HG02798 (cell line): ENCODE results near the gene ATP5PF.
"Not testable (repeated sequence)": the region's sequence is repeated elsewhere in the genome, so short reads cannot be mapped to it uniquely, and the experiment has no call there.

ENCODE experiments used
- ATAC-seq: cut with Tn5 transposase; IDR thresholded peaks from one replicate; pipeline ENCODE4 v1.9.1; 2021; ENCODE audit warnings: mild to moderate bottlenecking; ENCODE audit not compliant: unreplicated experiment, poor library complexity

The ATP5PF gene, protein sequence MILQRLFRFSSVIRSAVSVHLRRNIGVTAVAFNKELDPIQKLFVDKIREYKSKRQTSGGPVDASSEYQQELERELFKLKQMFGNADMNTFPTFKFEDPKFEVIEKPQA

DNA sequence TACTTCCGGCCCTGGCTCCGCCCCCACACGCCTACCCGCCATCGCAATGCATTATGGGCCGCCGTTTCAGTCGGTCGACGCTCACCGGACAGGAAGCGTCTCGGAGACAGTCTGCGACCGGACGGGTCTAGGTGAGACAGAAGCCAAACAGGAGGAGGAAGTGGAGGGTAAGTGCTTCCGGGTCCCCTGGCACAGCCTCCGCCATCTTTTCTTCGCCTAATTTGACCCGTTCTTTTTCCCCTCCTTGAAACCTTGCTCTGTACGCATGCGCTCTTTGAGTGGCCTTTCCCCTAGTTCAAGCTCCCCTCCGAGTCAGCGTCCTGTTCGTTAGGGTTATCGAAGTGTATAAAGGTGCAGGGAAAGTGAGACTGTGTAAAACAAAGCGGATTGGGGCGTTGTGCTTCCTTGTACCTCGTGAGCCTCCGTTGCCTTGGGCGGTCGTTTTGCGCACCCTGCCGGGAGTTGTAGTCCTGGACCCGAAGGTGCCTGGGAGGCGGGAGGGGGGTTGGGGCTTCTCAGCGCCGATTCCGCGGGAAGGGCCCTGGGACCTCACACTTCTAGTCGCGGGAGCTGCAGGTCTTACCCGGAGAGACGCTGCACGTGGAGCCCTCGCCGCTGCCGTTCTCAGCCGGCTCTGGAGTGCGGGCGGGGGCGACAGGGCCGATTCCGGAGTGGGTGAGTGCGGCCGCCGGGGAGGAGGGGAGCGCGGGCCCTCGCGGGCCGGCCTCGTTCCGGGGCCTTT, at the start of gene ATP5PF, which contains the start of gene GABPA:
Gene ATP5PF, minus strand, starts transcription at position 1 of the 742 bp plus-strand sequence. CDS start 5,110 bp downstream, outside the sequence.
Gene GABPA, plus strand, starts transcription at position 69 of the 742 bp plus-strand sequence. CDS start 6,627 bp downstream, outside the sequence.
- peak; percentile 91 for ATAC-seq

DNA sequence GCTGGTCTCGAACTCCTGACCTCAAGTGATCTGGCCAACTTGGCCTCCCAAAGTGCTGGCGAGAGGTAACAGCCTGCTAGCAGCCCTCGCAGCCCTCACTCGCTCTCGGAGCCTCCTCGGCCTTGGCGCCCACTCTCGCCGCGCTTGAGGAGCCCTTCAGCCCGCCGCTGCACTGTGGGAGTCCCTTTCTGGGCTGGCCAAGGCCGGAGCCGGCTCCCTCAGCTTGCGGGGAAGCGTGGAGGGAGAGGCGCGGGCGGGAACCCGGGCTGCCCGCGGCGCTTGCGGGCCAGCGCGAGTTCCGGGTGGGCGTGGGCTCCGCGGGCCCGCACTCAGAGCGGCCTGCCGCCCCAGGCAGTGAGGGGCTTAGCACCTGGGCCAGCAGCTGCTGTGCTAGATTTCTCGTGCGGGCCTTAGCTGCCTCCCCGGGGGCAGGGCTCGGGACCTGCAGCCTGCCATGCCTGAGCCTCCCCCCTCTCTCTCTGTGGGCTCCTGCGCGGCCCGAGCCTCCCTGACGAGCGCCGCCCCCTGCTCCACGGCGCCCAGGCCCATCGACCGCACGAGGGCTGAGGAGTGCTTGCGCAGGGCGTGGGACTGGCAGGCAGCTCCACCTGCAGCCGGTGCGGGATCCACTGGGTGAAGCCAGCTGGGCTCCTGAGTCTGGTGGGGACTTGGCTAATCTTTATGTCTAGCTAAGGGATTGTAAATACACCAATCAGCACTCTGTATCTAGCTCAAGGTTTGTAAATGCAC, 43.6 kb upstream of the ATP5PF start:
- not testable (repeated sequence) for ATAC-seq

DNA sequence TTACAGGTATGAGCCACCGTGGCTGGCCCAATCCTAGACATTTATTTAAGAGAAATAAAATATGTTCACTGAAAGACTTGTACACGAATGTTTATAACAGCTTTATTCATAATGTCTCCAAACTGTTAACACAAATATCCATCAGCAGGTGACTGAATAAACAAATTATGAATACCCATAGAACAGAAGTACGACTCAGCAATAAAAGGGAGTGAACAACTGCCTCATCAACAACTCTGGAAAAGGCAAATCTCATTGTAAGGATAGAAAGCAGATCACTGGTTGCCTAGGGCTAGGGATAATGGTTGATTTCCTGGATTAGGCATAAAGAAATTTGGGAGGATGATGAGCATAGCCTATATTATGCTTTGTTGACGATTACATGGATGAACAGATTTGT, 41.7 kb upstream of the ATP5PF start:
- ATAC-seq: no peak

DNA sequence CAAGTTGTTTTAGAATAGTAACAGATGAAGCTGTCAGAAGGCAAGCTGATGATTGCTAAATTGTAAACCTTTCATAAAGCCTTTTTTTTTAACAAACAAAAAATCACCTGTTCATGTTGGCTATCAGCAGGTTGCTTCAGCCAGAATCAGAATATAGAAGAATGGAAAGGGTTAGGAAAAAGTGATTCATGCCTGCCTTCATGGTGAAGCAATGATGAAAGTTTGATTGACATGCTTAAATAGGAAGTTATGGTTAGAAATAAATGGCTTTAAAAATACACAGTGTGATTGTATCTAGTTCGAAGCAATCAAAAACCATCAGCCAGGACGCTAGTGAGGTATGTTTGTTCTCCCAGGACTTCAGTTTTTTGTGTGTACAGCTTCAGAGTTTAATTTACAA, 38.0 kb upstream of the ATP5PF start:
- no peak for ATAC-seq

DNA sequence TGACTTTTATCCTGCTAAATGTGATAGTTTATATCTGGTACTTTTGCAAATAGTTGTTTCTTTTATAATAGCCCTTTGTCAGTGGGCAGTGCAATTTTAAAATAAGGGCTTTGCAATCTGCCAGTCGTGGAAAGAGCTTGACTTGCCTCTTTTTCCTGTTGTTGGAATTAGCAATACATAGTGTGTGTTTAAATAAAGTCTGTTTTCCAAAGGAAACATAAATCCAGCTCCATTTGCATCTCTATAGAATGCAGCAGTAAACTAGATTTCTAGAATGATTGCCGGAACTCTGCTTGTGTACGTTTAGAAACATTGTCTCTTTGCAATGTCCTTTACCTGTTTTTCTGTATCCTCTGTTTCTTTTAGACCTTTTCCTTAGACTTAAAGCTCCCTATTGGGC, 33.2 kb upstream of the ATP5PF start:
- ATAC-seq: no peak

DNA sequence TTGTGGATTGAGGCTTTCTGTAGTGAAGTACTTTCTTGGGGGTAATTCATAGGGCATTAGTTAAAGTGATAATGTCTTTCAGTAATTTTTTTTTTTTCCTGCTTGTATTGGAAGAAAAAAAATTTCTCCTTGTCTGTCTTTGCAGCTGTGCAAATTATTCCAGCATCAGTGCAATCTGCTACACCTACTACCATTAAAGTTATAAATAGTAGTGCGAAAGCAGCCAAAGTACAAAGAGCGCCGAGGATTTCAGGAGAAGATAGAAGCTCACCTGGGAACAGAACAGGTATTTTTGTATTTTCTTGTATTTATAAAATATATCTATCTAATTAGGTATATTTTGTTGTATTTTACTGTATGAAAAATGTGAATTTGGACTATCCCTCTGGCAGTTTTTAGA, 29.4 kb upstream of the ATP5PF start:
- ATAC-seq: no peak

DNA sequence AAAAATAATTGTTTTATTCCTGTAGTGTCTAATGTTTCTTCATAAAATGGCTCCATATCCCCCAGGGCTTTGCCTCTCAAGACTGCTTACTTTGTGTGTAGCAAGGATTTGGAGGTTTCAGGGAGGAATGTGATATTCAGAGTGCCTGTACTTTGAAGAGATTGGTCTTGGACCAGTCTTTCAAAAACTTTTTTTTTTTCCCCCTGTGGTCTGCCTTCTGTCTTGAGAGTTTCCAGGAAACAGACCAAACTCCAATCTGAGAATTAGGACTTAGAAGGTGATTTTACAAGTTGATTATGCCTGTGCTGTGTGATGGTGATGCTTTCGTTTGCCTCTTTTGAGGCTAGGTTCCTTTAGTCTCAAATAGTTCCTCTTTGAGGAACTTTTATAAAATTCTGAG, 26.0 kb upstream of the ATP5PF start:
- no peak for ATAC-seq

DNA sequence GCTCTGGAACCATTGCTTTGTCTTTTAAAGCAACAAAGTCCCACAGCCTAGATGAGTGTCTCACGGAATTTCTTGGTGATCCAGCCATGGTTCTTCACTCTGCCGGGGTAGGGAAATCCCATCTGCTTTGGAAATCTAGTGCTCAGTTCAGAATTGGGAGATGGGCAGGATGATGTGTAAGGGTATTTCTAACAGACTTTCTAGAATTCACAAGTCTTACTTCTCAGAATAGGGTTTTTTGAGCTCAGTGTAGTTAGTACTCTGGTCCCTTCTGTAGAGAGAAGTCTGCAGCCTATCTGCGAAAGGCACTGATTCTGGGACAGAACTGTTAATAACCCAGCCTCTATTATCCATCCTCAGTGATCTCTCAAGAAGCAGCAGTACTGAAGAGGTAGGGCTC, 25.4 kb upstream of the ATP5PF start:
- ATAC-seq: no peak

DNA sequence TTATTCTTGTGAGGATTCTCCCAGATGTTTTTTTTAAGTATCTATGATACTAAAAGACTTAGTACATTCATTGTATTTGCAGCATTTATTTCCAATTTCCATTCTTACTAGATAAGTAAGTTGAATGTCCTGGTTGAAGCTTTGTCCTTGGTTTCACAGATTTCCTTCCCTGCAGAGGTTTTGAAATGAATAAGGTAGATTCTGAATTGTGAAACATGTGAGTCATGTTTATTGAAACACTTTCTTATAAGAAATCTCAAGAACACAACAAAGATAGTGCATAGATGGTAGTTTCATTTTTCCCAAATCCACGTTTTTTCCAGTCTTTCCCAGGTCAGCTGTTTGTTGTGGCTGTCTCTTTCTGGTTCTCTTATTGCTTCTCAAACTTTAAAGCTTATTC, 24.9 kb upstream of the ATP5PF start:
- ATAC-seq: no peak

DNA sequence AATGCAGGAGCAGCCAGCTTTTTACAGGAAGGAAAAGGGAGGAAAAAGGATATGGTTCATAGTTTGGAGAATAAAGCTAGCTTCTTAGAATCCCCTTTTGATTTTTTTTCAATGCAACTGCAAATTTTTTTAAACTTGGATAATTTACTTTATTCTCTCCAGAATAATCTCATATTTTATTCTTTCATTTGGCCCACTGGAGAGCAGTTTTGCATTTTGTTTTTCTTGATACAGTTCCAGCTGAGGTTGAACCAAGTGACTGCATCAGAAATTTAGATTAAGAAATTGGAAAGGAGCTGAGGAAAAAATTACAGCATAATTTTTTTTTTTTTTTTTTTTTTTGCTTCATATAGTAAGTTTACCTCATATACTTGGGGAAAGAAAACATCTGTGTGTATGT, 22.8 kb upstream of the ATP5PF start:
- no peak for ATAC-seq

DNA sequence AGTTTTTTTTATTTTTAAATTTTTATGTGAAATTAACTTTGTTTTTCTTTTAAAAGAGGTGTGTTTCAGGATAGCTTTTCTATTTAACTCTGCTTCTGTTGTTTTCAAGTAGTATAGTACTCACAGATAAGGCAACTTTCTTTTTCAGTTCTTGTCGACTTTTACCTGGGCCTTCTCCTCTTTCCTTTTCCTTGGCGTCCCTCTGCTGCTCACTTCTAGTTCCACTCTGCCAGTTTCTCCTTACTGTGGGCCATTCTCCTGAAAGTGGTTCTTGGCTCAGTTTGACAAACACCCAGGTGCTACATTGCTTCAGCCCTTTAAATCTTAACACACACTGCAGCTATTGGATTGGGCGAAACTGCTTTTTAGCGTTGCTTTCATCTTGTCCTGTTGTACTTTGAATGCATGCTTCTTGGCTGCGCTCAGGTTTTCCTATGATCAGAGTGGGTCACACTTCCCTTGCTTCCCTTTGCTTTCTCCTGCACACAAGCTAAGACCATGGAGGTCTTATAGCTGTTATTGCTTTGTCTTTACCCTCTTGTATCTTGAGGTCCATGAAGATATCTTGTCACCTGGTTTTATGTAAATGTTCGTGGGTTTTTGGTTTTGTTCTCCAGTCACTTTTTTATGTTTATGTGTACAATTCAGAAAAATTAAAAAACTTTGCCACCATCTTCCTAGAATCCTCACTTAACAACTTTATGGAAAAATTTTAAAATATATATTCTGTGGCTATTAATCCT, 21.7 kb upstream of the ATP5PF start:
- peak; percentile 47 for ATAC-seq

DNA sequence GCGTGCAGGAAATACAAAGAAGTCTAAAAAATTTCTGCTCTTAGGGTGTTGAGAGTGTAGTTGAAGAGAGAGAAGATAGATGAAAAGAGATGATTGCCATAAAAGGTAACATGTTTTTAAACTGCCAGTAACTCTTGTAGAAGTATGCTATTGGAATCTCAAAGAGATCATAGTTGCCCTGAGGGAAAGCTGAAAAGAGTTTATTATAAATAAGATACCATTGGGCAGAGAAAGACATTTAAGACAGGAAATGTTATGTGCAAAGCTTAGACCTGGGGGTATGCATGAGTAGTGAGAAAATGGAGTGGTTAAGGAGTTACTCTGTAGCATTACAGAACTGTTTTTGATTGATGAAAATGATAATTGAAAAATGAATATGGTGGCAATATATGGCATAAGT, 17.7 kb upstream of the ATP5PF start:
- ATAC-seq: no peak

DNA sequence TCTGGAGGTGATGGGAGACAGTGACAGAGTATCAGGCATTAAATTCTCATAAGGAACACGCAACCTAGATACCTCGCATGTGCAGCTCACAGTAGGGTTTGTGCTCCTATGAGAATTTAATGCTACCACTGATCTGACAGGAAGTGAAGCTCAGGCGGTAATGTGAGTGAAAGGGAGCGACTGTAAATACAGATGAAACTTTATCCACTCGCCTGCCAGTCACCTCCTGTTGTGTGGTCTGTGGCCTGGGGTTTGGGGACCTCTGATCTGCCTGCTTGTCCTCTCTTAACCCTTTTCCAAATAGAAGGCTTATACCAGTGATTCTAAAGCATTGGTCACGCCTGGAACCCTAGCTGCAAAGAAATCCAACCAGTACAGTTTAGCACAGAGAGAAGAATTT, 15.4 kb upstream of the ATP5PF start:
- ATAC-seq: no peak

DNA sequence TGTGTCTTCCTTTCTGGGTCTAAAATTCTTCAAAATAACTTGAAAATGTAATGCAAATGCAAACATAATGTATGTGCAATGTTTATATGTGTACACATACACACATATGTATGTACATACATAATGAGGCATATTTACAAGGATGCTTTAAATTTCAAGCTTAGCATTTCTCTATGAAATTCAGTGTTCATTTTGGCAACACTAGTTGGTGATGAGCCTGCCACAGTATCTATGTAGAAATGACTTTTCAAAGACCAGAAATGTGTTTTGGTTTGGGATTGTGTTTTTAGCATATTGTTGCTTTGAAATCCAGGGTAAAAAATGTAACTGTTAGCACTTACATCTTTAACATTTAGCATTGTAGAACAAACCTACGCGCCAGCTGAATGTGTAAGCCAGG, 10.2 kb upstream of the ATP5PF start:
- no peak for ATAC-seq

DNA sequence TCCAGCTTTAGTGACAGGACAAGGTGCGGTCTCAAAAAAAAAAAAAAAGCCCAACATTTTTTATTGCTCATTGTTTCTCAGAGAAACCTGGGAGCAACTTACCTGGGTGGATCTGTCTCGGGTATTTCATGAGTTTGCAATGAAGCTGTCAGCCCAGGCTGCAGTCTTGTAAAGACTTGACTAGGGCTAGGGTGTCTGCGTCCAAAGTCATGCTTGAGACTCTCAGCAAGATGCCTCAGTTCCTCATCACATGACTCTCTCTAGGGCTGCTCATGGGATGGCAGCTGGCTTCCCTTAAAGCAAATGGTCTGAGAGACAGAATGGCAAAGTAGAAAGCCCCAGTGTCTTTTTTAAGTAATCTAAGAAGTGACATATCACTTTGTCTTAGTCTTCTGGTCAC, 8.2 kb upstream of the ATP5PF start:
- ATAC-seq: no peak

DNA sequence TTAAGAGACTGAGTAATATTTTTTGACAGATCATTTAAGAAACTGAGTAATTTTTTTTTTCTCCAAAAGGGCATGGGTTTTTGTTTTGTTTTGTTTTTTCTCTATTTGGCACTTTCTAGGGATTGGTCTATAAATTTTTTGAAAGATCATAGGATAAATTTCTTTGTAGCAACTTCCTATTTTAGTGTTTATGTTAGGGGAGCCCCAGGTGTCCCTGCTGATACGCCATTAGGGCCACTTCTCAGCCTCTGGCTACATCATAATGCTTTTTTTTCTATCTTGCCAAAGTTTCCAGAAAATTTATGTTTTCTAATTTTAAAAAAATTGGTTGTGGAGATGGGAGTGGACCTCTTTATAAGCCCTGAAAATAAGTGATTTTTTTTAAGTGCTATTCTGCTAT, 2.7 kb upstream of the ATP5PF start:
- no peak for ATAC-seq

DNA sequence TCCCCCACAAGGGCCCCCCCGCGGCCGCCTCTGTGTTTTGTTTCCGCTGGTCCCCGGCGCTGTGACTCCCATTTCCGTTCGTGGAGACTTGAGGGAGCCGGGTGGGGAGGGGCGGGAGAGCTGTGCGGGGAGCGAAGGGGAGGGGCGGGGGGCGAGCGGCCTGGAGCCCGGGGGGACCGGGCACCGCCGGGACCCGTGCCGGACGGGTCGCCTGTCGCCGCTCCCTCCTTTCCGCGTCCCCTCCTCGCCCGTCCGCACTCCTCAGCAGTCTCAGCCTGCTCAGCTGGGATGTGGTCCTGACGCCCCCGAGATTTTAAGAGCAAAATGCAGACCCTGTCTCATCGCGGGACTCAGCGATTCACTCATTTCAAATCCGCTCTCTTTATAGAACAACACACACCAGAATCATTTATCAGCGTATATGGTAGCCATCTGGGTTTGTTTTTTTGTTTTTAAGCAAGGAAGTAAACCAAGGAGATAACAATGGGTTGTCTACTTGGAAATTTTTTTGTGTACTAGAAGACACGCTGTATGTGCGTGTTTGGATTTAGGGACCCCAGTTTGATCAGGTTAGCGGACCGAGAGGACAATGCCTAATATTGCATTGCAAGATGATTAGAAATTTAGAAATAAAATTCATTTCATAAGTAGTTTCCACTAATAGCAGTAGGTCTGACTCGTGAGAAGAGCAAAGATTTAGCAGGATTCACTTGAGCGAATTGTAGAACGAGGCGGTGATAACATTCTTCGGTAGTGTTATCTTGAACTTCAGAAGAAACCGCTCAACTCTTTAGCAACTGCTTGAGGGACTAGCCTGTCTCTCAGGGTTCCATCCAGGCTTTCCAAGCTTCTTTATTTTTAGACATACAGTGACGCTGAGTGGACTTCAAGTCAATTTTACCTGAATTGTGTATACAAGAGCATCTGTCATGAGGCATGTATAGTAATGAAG, 1.2 kb upstream of the ATP5PF start:
- peak; percentile 3 for ATAC-seq

DNA sequence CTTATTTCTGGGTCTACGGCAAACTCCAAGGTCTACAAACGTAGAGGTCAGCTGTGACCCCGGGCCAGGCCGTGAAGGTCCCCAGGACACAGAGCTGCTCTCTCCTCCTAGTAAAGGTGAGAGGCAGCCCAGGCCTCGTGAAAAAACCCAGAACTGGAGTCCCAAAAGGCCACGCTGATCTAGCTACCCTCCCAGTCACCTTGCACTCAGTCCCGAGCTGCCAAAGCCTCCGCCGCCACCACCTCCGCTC, 125 bp downstream of the ATP5PF start:
- ATAC-seq: no peak

DNA sequence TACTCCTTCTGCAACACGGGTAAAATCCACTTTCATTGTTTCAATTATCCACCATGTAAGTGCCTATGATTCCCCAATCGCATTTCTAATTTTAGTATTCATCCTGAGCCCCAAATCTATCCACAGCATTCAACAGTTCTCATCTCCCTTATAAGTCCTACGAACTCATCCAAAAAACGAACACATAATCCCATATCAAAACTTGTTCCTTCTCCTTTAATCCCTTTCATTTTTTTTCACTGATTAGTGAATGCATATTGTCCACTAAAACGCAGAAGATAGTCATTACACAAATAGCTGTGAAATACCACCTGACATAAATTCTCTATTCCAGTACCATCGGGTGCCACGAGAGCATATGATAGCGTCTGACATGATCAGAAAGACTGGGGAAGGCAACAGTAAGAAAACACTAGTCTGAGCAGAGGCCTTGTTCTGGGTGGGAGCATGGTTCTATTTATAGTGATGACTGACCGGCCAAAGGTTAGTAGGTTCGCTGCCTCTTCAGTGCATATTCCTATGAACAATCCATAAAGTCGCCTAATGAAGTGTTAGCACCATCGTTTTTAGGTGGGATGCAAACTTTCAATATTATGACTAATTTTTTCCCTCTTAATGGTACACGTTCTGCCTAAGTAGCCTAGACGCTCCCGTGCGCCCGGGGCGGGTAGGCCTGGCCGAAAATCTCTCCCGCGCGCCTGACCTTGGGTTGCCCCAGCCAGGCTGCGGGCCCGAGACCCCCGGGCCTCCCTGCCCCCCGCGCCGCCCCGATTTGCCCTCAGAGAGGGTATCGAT, 648 bp downstream of the ATP5PF start:
- ATAC-seq: peak; percentile 1
